GM19455 (cell line): ENCODE results near the gene UNC5C.
A peak's percentile ranks its signal among the peaks of the same experiment; 100 is the strongest.

Source experiments
- ATAC-seq: cut with Tn5 transposase; IDR thresholded peaks from one replicate; pipeline ENCODE4 v1.9.1; 2021; ENCODE audit not compliant: unreplicated experiment

Gene UNC5C

GRCh38 chr4:95548738-95549245 is at the start of gene UNC5C:
UNC5C (minus strand) TSS chr4:95548973.
- no peak for ATAC-seq

GRCh38 chr4:95596676-95597075 is 47.9 kb upstream of the UNC5C start:
- no peak for ATAC-seq

- ATAC-seq: no peak
Observed at GRCh38 chr4:95594629-95595028, 45.9 kb upstream of the UNC5C start.

- no peak for ATAC-seq
Observed at GRCh38 chr4:95594013-95594412, 45.2 kb upstream of the UNC5C start.

GRCh38 chr4:95591278-95591677 is 42.5 kb upstream of the UNC5C start:
- no peak for ATAC-seq

GRCh38 chr4:95590615-95591014 is 41.8 kb upstream of the UNC5C start:
- no peak for ATAC-seq

GRCh38 chr4:95585016-95585695 is 36.4 kb upstream of the UNC5C start:
- no peak for ATAC-seq

GRCh38 chr4:95580226-95580625 is 31.5 kb upstream of the UNC5C start:
- no peak for ATAC-seq

- ATAC-seq: no peak
Observed at GRCh38 chr4:95572304-95572991, 23.7 kb upstream of the UNC5C start.

GRCh38 chr4:95571577-95571976 is 22.8 kb upstream of the UNC5C start:
- ATAC-seq: no peak

GRCh38 chr4:95563638-95564337 is 15.0 kb upstream of the UNC5C start:
- ATAC-seq: no peak

GRCh38 chr4:95560774-95561173 is 12.0 kb upstream of the UNC5C start:
- ATAC-seq: no peak

GRCh38 chr4:95556207-95556859 is 7.6 kb upstream of the UNC5C start:
- no peak for ATAC-seq

GRCh38 chr4:95552942-95553550 is 4.3 kb upstream of the UNC5C start:
- no peak for ATAC-seq

- no peak for ATAC-seq
Observed at GRCh38 chr4:95551653-95552052, 2.9 kb upstream of the UNC5C start.

- no peak for ATAC-seq
Observed at GRCh38 chr4:95550115-95550987, 1.6 kb upstream of the UNC5C start.

- ATAC-seq: peak; percentile 48
Observed at GRCh38 chr4:95549246-95550114, 707 bp upstream of the UNC5C start.

GRCh38 chr4:95547715-95548471 is 880 bp downstream of the UNC5C start:
- no peak for ATAC-seq
